A549 (cell line): Measurements from ENCODE around the gene RHOXF2. TPM values are rescaled to one million over a fixed set of nuclear protein-coding genes. Genes with fewer than 3 reads are reported as not detected.
"Not testable (repeated sequence)": the region's sequence is repeated elsewhere in the genome, so short reads cannot be mapped to it uniquely, and the experiment has no call there.

Experiments used
- ATAC-seq, 2 experiments: fragments of 200-7000 bp in 1 of 2; fragments of >200 bp in 1 of 2; cut with Nextera tagmentation in 1 of 2; cut with Tn5 transposase in 1 of 2; 3 replicates each; pipeline versions ENCODE4 v1.8.0 to v1.9.1; 2018 to 2020; ENCODE audit warnings: mild to moderate bottlenecking in 1 of 2, moderate library complexity in 1 of 2
- CTCF ChIA-PET: fragments of 300-600 bp; sonication (Branson Sonifier 250); formaldehyde crosslinking; extraction: SDS; loops from one replicate; lab custom pipeline; 2021; ENCODE audit warnings: antibody characterized with exemption, inconsistent platforms; lab: Yijun Ruan, JAX
- POLR2A ChIA-PET: fragments of 350-600 bp; formaldehyde crosslinking; extraction: SDS; loops from one replicate; lab custom pipeline; 2021; ENCODE audit warnings: antibody characterized with exemption, inconsistent platforms; lab: Yijun Ruan, JAX
- DNase-seq, 2 experiments: peaks; one replicate each; pipeline versions ENCODE4 v3.0.0 to v3.0.0-alpha.2; 2011 to 2016; ENCODE audit warnings: low read depth in 1 of 2, low spot score in 1 of 2
- FAIRE-seq: peaks from 2 replicates; lab custom pipeline; 2011; peaks lifted over from hg19 to GRCh38; lab: Jason Lieb, UNC
- H3K27ac ChIP-seq, 2 experiments: fragments of >200 bp; sonication (Bioruptor Twin); formaldehyde crosslinking; 3 replicates each; pipeline ENCODE4 v1.5.1; 2016 to 2017
- H3K4me1 ChIP-seq: fragments of >200 bp; sonication (Bioruptor Twin); formaldehyde crosslinking; 3 replicates; pipeline ENCODE4 v1.6.1; 2016
- H3K4me2 ChIP-seq: fragments of >200 bp; sonication (Bioruptor Twin); formaldehyde crosslinking; 3 replicates; pipeline ENCODE4 v1.6.1; 2016
- H3K4me3 ChIP-seq: fragments of >200 bp; sonication (Bioruptor Twin); formaldehyde crosslinking; 3 replicates; pipeline ENCODE4 v1.5.1; 2016
- H3K9me3 ChIP-seq: fragments of >200 bp; sonication (Bioruptor Twin); formaldehyde crosslinking; 3 replicates; pipeline ENCODE4 v1.6.1; 2016
- ATOH8 ChIP-seq: fragments of 250-450 bp; sonication (Bioruptor Pico); IDR thresholded peaks from 2 replicates; pipeline ENCODE4 v1.5.0; 2020; ENCODE audit warnings: low read depth, mild to moderate bottlenecking, moderate library complexity
- BHLHE40 ChIP-seq: IDR thresholded peaks from 2 replicates; pipeline ENCODE4 v1.6.1; 2012; ENCODE audit warnings: low read depth, low read length, inconsistent platforms
- CBX8 ChIP-seq: fragments of 200-600 bp; sonication (generic); IDR thresholded peaks from 2 replicates; pipeline ENCODE4 v1.6.1; 2016
- CHD4 ChIP-seq: fragments of 200-600 bp; sonication (generic); IDR thresholded peaks from 2 replicates; pipeline ENCODE4 v1.6.1; 2016; ENCODE audit warnings: antibody characterized with exemption, mild to moderate bottlenecking, borderline replicate concordance
- EHF ChIP-seq: fragments of 250-450 bp; sonication (Bioruptor Pico); IDR thresholded peaks from 2 replicates; pipeline ENCODE4 v1.5.0; 2020; ENCODE audit warnings: mild to moderate bottlenecking
- EHMT2 ChIP-seq: fragments of 200-600 bp; sonication (generic); IDR thresholded peaks from 2 replicates; pipeline ENCODE4 v1.6.1; 2016; ENCODE audit warnings: antibody characterized with exemption, low read depth, mild to moderate bottlenecking, moderate library complexity
- FOSB ChIP-seq: fragments of 250-450 bp; sonication (Bioruptor Pico); IDR thresholded peaks from 2 replicates; pipeline ENCODE4 v1.5.0; 2020; ENCODE audit warnings: mild to moderate bottlenecking, moderate library complexity
- FOXS1 ChIP-seq: fragments of 250-450 bp; sonication (Bioruptor Pico); IDR thresholded peaks from 2 replicates; pipeline ENCODE4 v1.5.0; 2020; ENCODE audit warnings: mild to moderate bottlenecking, moderate library complexity
- GATA3 ChIP-seq: IDR thresholded peaks from 2 replicates; pipeline ENCODE4 v1.6.1; 2012; ENCODE audit warnings: borderline replicate concordance
- HEYL ChIP-seq: fragments of 250-450 bp; sonication (Bioruptor Pico); IDR thresholded peaks from 2 replicates; pipeline ENCODE4 v1.8.0; 2021; ENCODE audit warnings: mild to moderate bottlenecking, moderate library complexity
- HOXA7 ChIP-seq: fragments of 250-450 bp; sonication (Bioruptor Pico); IDR thresholded peaks from 2 replicates; pipeline ENCODE4 v1.5.0; 2020; ENCODE audit warnings: mild to moderate bottlenecking, moderate library complexity
- HOXB13 ChIP-seq: fragments of 250-450 bp; sonication (Bioruptor Pico); IDR thresholded peaks from 2 replicates; pipeline ENCODE4 v1.5.0; 2020; ENCODE audit warnings: low read depth, mild to moderate bottlenecking, moderate library complexity
- KDM5A ChIP-seq: fragments of 200-600 bp; sonication (generic); IDR thresholded peaks from 2 replicates; pipeline ENCODE4 v1.6.1; 2016; ENCODE audit warnings: antibody characterized with exemption, mild to moderate bottlenecking
- MAFK ChIP-seq: fragments of 450-650 bp; IDR thresholded peaks from 2 replicates; pipeline ENCODE4 v1.6.1; 2014; ENCODE audit not compliant: partially characterized antibody
- NFE2L2 ChIP-seq: fragments of 150-350 bp; conservative IDR thresholded peaks from 2 replicates; pipeline ENCODE4 v1.6.1; 2014; ENCODE audit warnings: low read length
- NR3C1 ChIP-seq: fragments of >200 bp; sonication (Bioruptor Twin); formaldehyde crosslinking; IDR thresholded peaks from 3 replicates; pipeline ENCODE4 v1.6.1; 2017
- POLR2AphosphoS2 ChIP-seq: conservative IDR thresholded peaks from 2 replicates; pipeline ENCODE4 v1.6.1; 2012; ENCODE audit warnings: low read length, improper control_type of control experiment, inconsistent platforms
- RCOR1 ChIP-seq: fragments of 150-350 bp; IDR thresholded peaks from 2 replicates; pipeline ENCODE4 v1.6.1; 2014; ENCODE audit warnings: antibody characterized with exemption, low read length, low read depth
- SREBF2 ChIP-seq: fragments of 450-650 bp; IDR thresholded peaks from 2 replicates; pipeline ENCODE4 v1.6.1; 2014; ENCODE audit warnings: mild to moderate bottlenecking, moderate library complexity
- TFCP2L1 ChIP-seq: fragments of 250-450 bp; sonication (Bioruptor Pico); IDR thresholded peaks from 2 replicates; pipeline ENCODE4 v1.5.0; 2021; ENCODE audit warnings: mild to moderate bottlenecking
- USF2 ChIP-seq: fragments of 450-650 bp; IDR thresholded peaks from 2 replicates; pipeline ENCODE4 v1.6.1; 2014; ENCODE audit warnings: antibody characterized with exemption
- ZC3H11A ChIP-seq: fragments of 450-650 bp; IDR thresholded peaks from 2 replicates; pipeline ENCODE4 v1.6.1; 2014; ENCODE audit warnings: antibody characterized with exemption, mild to moderate bottlenecking
- ZFP36 ChIP-seq: fragments of 450-650 bp; IDR thresholded peaks from 2 replicates; pipeline ENCODE4 v1.6.1; 2014; ENCODE audit warnings: borderline replicate concordance; ENCODE audit not compliant: partially characterized antibody
- WGBS: methylation state at CpG from one replicate; pipeline ENCODE4 v1.1.6; 2017; ENCODE audit errors: missing lambda C conversion rate; 5-methylcytosine and 5-hydroxymethylcytosine counted together
- polyA plus RNA-seq, 4 experiments: library from polyadenylated mRNA; depleted of rRNA in 3 of 4; stranded (reverse); fragments of >200 nt; fragmentation: RNase III in 1 of 4; extraction: RNeasy Plus Mini Kit Qiagen cat#74134 plus additional on column Dnase treatment in 1 of 4; gene quantifications; 2 replicates in 3 of 4; 3 replicates in 1 of 4; pipeline ENCODE4 v1.2.3, GENCODE V29; 2011 to 2017
- TF ChIP-seq, protein P1 (sequence below): fragments of >200 bp; sonication (Bioruptor Twin); formaldehyde crosslinking; IDR thresholded peaks from 2 replicates; pipeline ENCODE4 v1.6.1; 2016

The RHOXF2 gene
- polyA plus RNA-seq, 2 of the 4 experiments (the other 2 are of a cell fraction) = not detected

DNA sequence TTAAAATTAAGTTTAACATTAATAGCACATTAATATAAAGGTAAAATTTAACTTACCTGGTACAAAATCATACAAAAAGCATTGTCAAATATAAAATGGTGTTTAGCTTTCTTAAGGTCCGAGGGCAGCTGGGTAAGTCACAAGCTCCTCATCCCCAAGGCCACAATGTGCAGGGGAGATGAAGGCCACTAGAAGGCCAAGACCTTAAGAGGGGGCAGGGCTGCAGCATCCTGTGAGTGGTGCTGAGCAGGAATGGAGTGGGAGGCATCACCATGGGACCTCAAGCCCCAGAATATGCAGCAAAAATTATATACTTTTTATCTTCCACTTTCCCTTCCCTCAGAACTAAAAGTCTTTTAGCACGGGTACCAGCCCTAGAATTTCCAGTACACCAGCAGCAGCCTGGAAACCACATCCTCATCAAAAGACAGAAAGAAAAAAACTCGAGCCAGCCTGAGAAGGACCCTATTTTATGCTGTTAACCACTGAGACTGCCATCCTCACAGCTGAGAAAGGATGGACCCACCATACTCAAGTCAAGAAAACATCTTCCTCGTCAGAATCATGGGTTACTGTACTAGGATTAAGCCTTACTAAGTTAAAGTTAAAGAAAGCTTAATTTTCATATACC is 13.0 kb upstream of the RHOXF2 start:
- Histone ChIP-seq H3K4me3 (no peak overlapping the region), H3K9me3 (no peaks in the 10 kb centered on the region), H3K4me1 (0 out of 3 replicates have a peak, but pooled peaks cover 3% of the 10 kb centered on the region), H3K27ac (no peak overlapping the region), H3K4me2 (no peak overlapping the region)
- TF ChIP-seq HOXB13 (CRISPR knock-in tag) (no peak), ATOH8 (CRISPR knock-in tag) (no peak), BHLHE40 (no peak), ZFP36 (no peak), FOXS1 (CRISPR knock-in tag) (no peak), HOXA7 (CRISPR knock-in tag) (no peak), HEYL (no peak), EHF (no peak), TFCP2L1 (CRISPR knock-in tag) (no peak), EHMT2 (no peak), ZC3H11A (no peak), RCOR1 (no peak)
- ChIA-PET POLR2A (no interaction called here), CTCF (no interaction called here)
- DNase-seq (no peak), ATAC-seq (no peak), FAIRE-seq (no peak)
- 61% methylated on average over 4 of the region's 4 CpGs for WGBS

DNA sequence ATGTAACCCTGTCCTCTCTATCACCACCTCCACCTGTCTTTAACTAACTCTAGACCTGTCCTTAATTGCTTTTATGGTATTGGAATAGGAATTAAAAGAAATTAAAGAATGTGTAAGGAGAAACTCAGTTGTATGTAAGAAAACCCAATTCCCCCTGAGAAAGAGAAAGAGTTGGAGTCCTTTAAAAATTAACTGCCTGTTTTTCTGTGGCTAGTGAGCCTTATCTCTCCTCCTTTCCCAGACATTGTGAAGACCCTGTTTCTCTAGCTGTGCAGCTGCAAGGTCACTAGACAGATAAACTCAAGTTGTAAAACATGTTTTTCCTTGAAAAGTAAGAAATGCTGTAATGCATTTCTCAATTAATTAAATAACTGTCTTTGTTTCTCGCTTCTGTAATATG is 12.1 kb upstream of the RHOXF2 start:
- H3K4me3 ChIP-seq, H3K27ac ChIP-seq, H3K4me1 ChIP-seq, FAIRE-seq, POLR2A ChIA-PET, H3K9me3 ChIP-seq, ATAC-seq, DNase-seq, H3K4me2 ChIP-seq, CTCF ChIA-PET: not testable (repeated sequence)
- 82% methylated on average over 1 of the region's 1 CpG for WGBS

- POLR2A ChIA-PET = no interaction called here
- CTCF ChIA-PET = interaction anchor here (0.5 kb wide), 1 partner anchor 633 kb away, joined by 3 read pairs; no protein-coding TSS in a partner anchor
- Histone ChIP-seq H3K9me3 (no peaks in the 10 kb centered on the region), H3K27ac (no peak overlapping the region), H3K4me1 (0 out of 3 replicates have a peak, but pooled peaks cover 3% of the 10 kb centered on the region), H3K4me3 (no peak overlapping the region), H3K4me2 (no peak overlapping the region)
- ATAC-seq (no peak), FAIRE-seq (no peak), DNase-seq (no peak)
- TF ChIP-seq SREBF2 = no peak
- TF ChIP-seq FOSB (CRISPR knock-in tag) = no peak
- TF ChIP-seq, protein P1, sequence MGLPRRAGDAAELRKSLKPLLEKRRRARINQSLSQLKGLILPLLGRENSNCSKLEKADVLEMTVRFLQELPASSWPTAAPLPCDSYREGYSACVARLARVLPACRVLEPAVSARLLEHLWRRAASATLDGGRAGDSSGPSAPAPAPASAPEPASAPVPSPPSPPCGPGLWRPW = no peak
- TF ChIP-seq NFE2L2 = no peak
- TF ChIP-seq NR3C1 = no peak
- no peak for TF ChIP-seq POLR2AphosphoS2
- no peak for TF ChIP-seq CBX8
- TF ChIP-seq GATA3 = no peak
- no peak for TF ChIP-seq USF2
- TF ChIP-seq BHLHE40 = no peak
- TF ChIP-seq KDM5A = no peak
- TF ChIP-seq EHMT2 = no peak
- TF ChIP-seq ZC3H11A = no peak
- no peak for TF ChIP-seq MAFK
- no peak for TF ChIP-seq CHD4
- WGBS = 77% methylated on average over 8 of the region's 8 CpGs
Measured at GRCh38 chrX:120147537-120147936, 10.9 kb upstream of the RHOXF2 start.

DNA sequence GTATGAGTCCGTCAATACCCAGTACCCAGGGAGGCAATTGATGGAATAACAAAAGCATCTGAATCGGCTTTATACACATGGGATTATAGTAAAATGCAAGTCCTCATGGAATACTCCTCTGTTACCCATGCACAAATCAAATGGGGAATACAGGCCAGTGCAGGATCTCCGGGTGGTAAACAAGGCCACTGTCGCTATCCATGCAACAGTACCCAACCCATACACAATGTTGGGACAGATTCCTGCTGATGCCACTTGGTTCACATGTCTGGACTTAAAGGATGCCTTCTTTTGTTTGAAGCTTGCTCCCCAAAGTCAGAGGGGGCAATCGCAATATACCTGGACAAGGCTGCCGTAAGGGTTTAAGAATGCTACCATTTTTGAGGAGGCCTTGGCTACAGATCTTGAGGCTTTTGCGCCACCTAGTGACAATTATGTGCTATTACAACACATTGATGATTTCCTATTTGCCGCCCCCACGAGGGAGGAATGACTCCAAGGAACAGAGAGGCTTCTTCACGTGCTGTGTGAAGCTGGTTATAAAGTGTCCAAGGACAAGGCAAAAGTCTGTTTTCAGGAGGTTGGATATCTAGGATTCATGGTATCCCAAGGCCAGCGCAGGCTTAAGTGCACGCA is 8.2 kb upstream of the RHOXF2 start:
- H3K4me2 ChIP-seq, H3K27ac ChIP-seq, H3K9me3 ChIP-seq, H3K4me1 ChIP-seq, CTCF ChIA-PET, DNase-seq, POLR2A ChIA-PET, H3K4me3 ChIP-seq: not testable (repeated sequence)
- no CpG with 5 or more reads among the region's 12 CpGs for WGBS
- FAIRE-seq = peak; percentile 91
- peak; percentile 77; a peak in 5 of 6 replicates for ATAC-seq

GRCh38 chrX:120159086-120159485 is 673 bp downstream of the RHOXF2 start:
- H3K4me2 ChIP-seq, POLR2A ChIA-PET, H3K27ac ChIP-seq, CTCF ChIA-PET, DNase-seq, H3K9me3 ChIP-seq, H3K4me3 ChIP-seq, H3K4me1 ChIP-seq, FAIRE-seq, ATAC-seq: not testable (repeated sequence)
- WGBS = 88% methylated on average over 26 of the region's 33 CpGs

DNA sequence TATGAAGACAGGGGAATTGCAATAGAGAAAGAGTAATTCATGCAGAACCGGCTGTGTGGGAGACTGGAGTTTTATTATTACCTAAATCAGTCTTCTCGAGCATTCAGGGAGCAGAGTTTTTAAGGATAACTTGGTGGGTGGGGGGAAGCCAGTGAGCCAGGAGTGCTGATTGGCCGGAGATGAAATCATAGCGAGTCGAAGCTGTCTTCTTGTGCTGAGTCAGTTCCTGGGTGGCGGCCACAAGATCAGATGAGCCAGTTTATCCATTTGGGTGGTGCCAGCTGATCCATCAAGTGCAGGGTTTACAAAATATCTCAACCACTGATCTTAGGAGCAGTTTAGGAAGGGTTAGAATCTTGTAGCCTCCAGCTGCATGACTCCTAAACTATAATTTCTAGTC is 34.8 kb downstream of the RHOXF2 start:
- FAIRE-seq, POLR2A ChIA-PET, CTCF ChIA-PET, H3K4me3 ChIP-seq, ATAC-seq, H3K9me3 ChIP-seq, H3K4me2 ChIP-seq, DNase-seq, H3K4me1 ChIP-seq, H3K27ac ChIP-seq: not testable (repeated sequence)
- no CpG with 5 or more reads among the region's 6 CpGs for WGBS
